ENCODE results near the gene MBD6. TPM values are rescaled to one million over a fixed set of nuclear protein-coding genes. Genes with fewer than 3 reads are reported as not detected.

Gene MBD6
- total RNA-seq, 1 donor = 6.9 TPM

GRCh38 chr12:57577981-57578758, 55.5 kb downstream of the MBD6 start:
- no peak overlapping the region for H3K4me3 ChIP-seq (ENCODE audit: low read depth, low read length)
- no peak for TF ChIP-seq CTCF (IDR thresholded peaks at IDR 0.05; ENCODE audit: insufficient read depth, low read depth, low read length)
- DNase-seq (ENCODE audit: low read depth) = no peak

GRCh38 chr12:57579011-57579410, 56.4 kb downstream of the MBD6 start:
- no peak for DNase-seq (ENCODE audit: low read depth)
- TF ChIP-seq CTCF (IDR thresholded peaks at IDR 0.05; ENCODE audit: insufficient read depth, low read depth, low read length) = no peak
- no peak overlapping the region for H3K4me3 ChIP-seq (ENCODE audit: low read depth, low read length)

Small RNA genes lying within 50 kb of the gene (small RNA-seq; reads per million reads assigned to genes)
- not detected for gene MIR616

Other genes starting within 250 kb of the MBD6 start
- gene R3HDM2, start 91.8 kb upstream of the MBD6 start, total RNA-seq = 16.8 and 19.0 TPM in 2 replicates
- under 0.01 TPM in 1 of 2 replicates, not detected in the other for gene INHBC, start 88.0 kb upstream of the MBD6 start, total RNA-seq
- gene INHBE, start 67.5 kb upstream of the MBD6 start, total RNA-seq = 1.7 and 4.5 TPM in 2 replicates
- gene GLI1, start 63.0 kb upstream of the MBD6 start, total RNA-seq = 0.86 and 1.9 TPM in 2 replicates
- gene ARHGAP9, start 43.0 kb upstream of the MBD6 start, total RNA-seq = under 0.01 TPM in 2 replicates
- gene MARS1, start 34.8 kb upstream of the MBD6 start, total RNA-seq = 158 and 244 TPM in 2 replicates
- 18.1 and 56.7 TPM in 2 replicates for gene DDIT3, start 2.3 kb upstream of the MBD6 start, total RNA-seq
- gene DCTN2, start 24.4 kb downstream of the MBD6 start, total RNA-seq = 111 and 120 TPM in 2 replicates
- gene KIF5A, start 27.2 kb downstream of the MBD6 start, total RNA-seq = 0.86 and 1.3 TPM in 2 replicates
- 21.3 and 33.2 TPM in 2 replicates for gene PIP4K2C, start 68.4 kb downstream of the MBD6 start, total RNA-seq
- gene DTX3, start 82.0 kb downstream of the MBD6 start, total RNA-seq = 19.0 and 22.9 TPM in 2 replicates
- gene ARHGEF25, start 88.6 kb downstream of the MBD6 start, total RNA-seq = 28.0 and 48.4 TPM in 2 replicates
- 3.0 and 5.2 TPM in 2 replicates for gene B4GALNT1, start 110.4 kb downstream of the MBD6 start, total RNA-seq
- 95.3 and 98.0 TPM in 2 replicates for gene OS9, start 171.3 kb downstream of the MBD6 start, total RNA-seq
- gene AGAP2, start 215.9 kb downstream of the MBD6 start, total RNA-seq = 0.32 and 0.43 TPM in 2 replicates
- gene TSPAN31, start 222.2 kb downstream of the MBD6 start, total RNA-seq = 39.9 and 62.2 TPM in 2 replicates
- 226 and 299 TPM in 2 replicates for gene CDK4, start 229.5 kb downstream of the MBD6 start, total RNA-seq
- gene MARCHF9, start 232.3 kb downstream of the MBD6 start, total RNA-seq = 2.6 and 3.5 TPM in 2 replicates
- 0.97 and 3.0 TPM in 2 replicates for gene CYP27B1, start 244.3 kb downstream of the MBD6 start, total RNA-seq
- gene METTL1, start 249.3 kb downstream of the MBD6 start, total RNA-seq = 5.2 and 7.4 TPM in 2 replicates
- gene EEF1AKMT3, start 249.8 kb downstream of the MBD6 start, total RNA-seq = 6.9 and 8.1 TPM in 2 replicates